NCI-H1930 (cell line): Measurements from ENCODE around the gene CBX4.

Experiments
- DNase-seq, 2 experiments: peaks; one replicate each; lab custom pipeline; 2025; lab: John Stamatoyannopoulos, UW

Gene CBX4

DNA sequence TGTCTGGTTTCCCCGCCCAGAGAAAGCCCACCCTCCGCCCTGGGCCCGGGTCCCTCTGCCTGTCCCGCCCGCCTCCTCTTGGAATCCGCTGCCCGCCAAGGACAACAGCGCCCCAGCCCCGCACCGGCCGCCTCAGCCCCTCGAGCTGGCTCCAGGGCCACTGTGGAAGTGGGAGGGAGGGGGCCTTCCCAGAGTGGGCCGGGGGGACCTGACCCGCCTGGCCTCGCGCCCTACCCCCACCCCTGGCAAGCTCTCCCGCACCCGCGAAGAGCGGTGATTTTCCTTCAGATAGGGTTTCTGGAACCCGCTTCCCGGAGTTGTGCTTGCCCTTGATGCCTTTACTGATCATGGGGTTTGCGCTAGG is 40.1 kb downstream of the CBX4 start:
- DNase-seq = no peak

GRCh38 chr17:79798299-79799173 is 40.7 kb downstream of the CBX4 start:
- no peak for DNase-seq

- DNase-seq = peak; percentile 49 to 65
These were observed 41.5 kb downstream of the CBX4 start for GRCh38 chr17:79797492-79798298.

DNA sequence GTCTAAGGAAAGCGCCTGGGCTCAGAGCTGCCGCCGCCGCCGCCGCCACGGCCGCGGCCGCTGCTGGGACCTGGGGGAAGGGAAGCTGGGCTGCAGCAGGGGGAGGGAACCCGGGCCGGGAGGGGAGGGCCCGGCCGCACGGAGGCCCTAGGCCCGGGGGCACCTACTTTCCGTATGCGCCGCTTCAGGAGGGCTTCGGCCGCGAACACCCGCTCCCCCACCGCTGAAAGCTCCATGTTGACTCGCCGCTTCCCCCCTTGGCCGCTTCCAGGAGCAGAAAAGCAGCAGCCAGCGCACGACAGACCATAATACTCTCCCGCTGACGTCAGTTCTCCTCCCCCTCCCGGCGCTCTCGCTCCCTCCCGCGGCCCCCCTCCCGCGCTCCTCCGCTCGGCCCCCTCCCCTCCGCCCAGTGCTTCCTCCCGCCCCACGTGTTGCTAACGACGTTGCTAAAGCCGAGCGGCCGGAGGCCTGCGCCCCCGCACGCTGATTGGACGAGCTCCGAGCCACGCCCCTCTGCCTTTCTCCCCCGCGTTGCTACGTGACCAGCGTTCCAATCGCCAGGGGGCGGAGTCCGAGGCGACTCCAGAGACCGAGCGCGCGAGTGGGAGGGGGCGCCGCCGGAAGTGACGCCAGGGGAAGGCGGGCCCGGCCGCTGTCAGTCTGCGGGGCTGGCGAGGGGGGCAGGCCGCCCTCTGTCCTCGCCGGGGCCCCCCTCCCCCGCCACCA is 42.3 kb downstream of the CBX4 start, which contains the start of gene CBX8:
Gene CBX8 (minus strand): TSS at position 315 of the 729 bp plus-strand sequence. CDS start 79 bp downstream, at position 236.
- peak; percentile 100 for DNase-seq

DNA sequence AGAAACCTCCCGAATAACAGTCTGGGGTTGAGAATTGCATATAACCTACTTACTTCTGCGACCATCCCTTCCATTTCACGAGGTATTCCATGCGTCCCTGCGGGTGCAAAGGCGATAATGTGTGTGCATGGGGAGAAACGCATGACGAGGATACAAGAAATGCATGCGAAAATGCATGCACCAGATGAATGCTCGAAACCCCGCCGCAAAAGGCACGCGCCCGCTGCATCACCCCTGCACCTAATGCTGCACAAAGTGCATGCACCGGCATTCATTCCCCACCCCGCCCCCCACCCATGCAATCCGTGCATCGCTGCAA is 42.8 kb downstream of the CBX4 start:
- DNase-seq = no peak

GRCh38 chr17:79795795-79796443 is 43.3 kb downstream of the CBX4 start:
- DNase-seq = no peak

- DNase-seq = no peak
These were observed 44.4 kb downstream of the CBX4 start for GRCh38 chr17:79794659-79795511.

- DNase-seq = no peak
These were observed 45.3 kb downstream of the CBX4 start for GRCh38 chr17:79793924-79794304.

DNA sequence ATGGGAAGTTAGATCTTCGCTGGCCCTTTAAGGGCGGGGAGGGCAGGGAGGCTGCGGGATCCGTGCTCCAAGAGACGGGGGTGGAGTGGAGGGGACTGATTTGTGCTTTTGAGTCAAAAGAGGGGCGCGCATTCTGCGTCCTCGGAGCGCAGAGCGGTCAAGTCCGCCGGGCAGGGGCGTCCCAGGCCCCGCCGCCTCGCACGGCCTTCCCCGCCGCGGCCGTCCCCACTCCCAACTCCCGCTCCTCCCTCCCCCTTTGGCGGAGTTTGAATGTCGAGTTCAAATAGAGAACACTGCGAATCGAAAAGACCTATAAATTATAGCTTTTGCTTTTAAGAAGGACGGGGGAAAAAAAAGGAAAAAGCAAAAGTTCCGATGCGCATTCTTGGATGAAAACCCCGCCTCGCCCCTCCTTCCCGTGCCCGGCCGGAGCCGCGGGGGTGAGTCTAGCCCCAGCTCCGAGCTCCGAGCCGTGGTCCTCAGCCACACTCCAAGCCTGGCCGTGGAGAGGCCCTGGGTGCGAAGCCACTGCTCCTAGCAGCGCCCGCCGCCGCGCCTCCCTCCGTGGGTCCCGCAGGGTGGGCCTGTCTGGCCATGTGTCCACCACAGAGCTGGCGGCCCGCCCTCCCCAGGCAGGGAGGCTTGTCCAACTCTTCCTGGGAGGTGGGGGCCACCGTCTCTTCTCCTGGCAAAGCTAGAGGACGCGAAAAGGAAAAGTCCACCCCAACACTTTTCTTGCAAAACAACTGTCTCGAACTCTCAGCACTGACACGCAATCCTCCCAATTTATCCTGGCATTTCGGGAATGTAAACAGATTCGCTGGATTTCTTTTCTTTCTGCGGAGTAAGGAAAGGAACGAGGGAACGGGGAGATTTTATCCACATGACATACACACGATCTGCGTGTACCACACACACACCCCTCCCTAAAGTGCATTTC is 46.0 kb downstream of the CBX4 start:
- no peak for DNase-seq

DNA sequence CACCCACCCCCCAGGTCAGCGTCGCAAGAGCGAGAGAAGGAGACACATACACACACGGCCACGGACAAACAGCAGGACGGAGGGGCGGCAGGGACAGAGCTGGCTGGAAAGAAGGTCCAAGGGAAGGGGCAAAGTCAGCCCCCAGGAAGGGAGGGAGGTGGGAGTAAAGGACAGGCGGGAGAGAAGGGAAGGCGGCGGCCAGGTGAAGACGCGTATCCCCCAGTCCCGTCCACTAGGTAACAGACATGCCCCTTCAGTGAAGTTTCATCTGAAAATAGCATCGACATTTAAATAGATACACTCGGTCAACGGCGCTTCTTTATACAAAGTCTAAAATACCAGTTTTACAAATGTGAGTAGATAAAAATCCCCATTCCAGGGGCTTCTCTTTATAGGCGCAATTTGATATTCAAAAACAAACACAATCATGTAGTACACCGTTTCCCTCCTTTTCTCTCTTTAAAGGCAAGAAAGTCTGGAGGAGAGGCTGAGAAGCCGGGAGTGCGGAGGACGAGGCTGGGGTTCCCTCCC is 46.8 kb downstream of the CBX4 start:
- no peak for DNase-seq

DNA sequence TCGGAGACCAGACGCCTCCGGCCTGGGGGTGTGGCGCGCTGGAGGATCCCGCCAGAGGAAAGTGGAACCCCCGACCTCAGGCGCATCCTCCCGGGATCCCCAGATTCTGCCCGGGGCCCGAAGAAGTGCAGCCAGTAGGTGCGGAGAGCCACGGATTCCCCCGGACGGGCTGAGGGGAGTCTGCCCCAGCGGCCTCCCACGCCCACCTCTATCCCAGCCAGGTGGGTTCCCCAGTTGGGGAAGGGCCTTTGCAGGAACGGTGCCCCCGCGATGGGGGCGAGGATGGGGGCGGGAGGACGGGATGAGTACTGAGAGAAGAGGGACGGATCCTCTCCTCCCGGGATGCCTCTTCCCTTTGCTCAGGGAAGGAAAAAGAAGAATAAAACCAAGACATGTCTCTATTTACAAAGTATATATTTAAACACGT is 47.5 kb downstream of the CBX4 start:
- no peak for DNase-seq

GRCh38 chr17:79790805-79791734 is 48.2 kb downstream of the CBX4 start:
- DNase-seq = no peak

DNA sequence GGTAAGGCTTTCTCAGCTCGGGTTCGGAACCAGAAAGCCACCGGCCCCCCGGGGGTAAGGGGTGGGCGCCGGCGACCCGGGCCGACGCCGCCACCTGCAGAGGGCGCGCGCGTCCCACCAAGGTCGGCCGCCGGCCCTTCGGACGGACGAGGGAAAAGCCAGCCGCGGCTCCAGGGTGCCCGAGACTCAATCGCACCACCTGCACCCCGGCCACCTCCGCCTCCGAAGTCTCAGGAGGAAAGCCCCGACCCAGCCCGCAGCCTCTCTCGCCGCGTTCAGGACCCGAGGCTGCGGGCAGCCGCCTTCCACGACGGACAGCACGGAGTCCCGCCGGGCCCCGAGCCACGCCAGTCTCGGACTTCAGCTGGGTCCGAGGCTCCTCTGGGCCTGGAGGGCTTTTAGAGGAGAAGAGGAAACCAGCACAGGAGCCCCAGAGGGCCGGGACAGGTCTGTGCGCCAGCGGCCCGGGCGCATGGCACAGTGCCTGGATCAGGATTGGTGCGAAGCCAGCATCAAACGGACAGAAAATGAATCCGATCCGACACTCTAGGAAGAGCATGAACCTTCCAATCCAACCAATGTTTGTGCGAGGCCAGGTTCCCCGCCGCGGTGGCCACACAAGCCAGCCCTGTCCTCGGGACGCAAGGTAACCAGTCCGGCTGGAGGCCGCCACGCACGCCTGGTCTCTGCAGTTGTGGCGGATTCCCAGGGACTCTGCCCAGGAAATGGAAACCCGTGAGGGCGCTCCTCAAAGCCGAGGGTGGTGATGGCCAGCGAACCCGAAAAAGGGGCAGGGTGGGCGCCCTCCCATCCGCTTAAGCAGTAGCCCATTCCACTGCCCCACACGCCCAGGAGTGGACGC is 49.1 kb downstream of the CBX4 start:
- peak in 1 of 2 experiments; percentile 37 for DNase-seq

- DNase-seq = no peak
These were observed 50.0 kb downstream of the CBX4 start for GRCh38 chr17:79788989-79789942.

DNA sequence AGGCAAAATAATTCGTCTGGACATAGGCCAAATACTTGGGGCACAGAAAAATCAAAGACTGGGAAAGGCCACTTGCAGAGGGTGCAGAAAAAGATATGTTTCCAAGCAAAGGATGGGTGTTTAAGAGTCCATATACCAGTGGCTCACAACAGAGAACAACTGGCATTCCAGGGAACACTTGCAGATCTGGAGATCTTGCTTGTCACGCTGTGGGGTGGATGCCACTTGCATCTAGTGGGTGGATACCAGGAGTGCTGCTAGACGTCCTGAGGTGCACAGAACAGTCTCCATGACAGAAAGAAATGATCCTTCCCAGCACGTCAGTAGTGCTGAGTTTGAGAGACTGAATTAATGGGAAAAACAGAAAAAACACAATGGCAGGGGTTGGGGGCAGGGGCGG is 50.8 kb downstream of the CBX4 start:
- DNase-seq = no peak

GRCh38 chr17:79786930-79787643 is 52.2 kb downstream of the CBX4 start:
- no peak for DNase-seq
